Measurements from ENCODE around the gene NTSR1. TPM values are rescaled to one million over a fixed set of nuclear protein-coding genes. Genes with fewer than 3 reads are reported as not detected.

The NTSR1 gene
- total and polyA plus RNA-seq, 4 donors = 0.03 to 0.33 (median 0.08) TPM; not detected in 1

Other genes starting within 250 kb of the NTSR1 start
- 1 to 10 TPM in 1 of 2 donors, under 1 TPM in 1; 0.25 to 6.1 TPM for gene GATA5, start 232.8 kb upstream of the NTSR1 start, total RNA-seq
- gene GATA5, start 232.8 kb upstream of the NTSR1 start, polyA plus RNA-seq = under 1 TPM; 0.31 to 0.36 TPM
- 1 to 10 TPM; 1.7 to 3.5 TPM for gene SLCO4A1, start 66.3 kb upstream of the NTSR1 start, total RNA-seq
- gene SLCO4A1, start 66.3 kb upstream of the NTSR1 start, polyA plus RNA-seq = 1 to 10 TPM; 1.3 to 4.3 TPM
- 1 to 10 TPM; 4.5 to 6.6 TPM for gene MRGBP, start 87.6 kb downstream of the NTSR1 start, total RNA-seq
- 1 to 10 TPM; 5.2 to 6.8 TPM for gene MRGBP, start 87.6 kb downstream of the NTSR1 start, polyA plus RNA-seq
- 10 to 100 TPM; 22.8 to 59.4 TPM for gene OGFR, start 96.0 kb downstream of the NTSR1 start, total RNA-seq
- 10 to 100 TPM in 1 of 2 donors, 1 to 10 TPM in 1; 5.9 to 35.9 TPM for gene OGFR, start 96.0 kb downstream of the NTSR1 start, polyA plus RNA-seq
- gene COL9A3, start 108.2 kb downstream of the NTSR1 start, total RNA-seq = under 1 TPM; 0.92 to 0.98 TPM
- gene COL9A3, start 108.2 kb downstream of the NTSR1 start, polyA plus RNA-seq = 1 to 10 TPM; 1.2 to 2.0 TPM
- 1 to 10 TPM; 2.0 to 3.8 TPM for gene TCFL5, start 153.0 kb downstream of the NTSR1 start, total RNA-seq
- gene TCFL5, start 153.0 kb downstream of the NTSR1 start, polyA plus RNA-seq = 1 to 10 TPM in 1 of 2 donors, under 1 TPM in 1; 0.79 to 2.4 TPM
- 10 to 100 TPM; 24.0 to 43.1 TPM for gene DIDO1, start 217.7 kb downstream of the NTSR1 start, total RNA-seq
- gene DIDO1, start 217.7 kb downstream of the NTSR1 start, polyA plus RNA-seq = 10 to 100 TPM; 10.1 to 10.8 TPM
- gene GID8, start 229.3 kb downstream of the NTSR1 start, total RNA-seq = 10 to 100 TPM; 17.9 to 23.6 TPM
- 10 to 100 TPM; 10.2 to 11.4 TPM for gene GID8, start 229.3 kb downstream of the NTSR1 start, polyA plus RNA-seq
- 10 to 100 TPM; 16.0 to 73.1 TPM for gene SLC17A9, start 243.9 kb downstream of the NTSR1 start, total RNA-seq
- gene SLC17A9, start 243.9 kb downstream of the NTSR1 start, polyA plus RNA-seq = 100 to 1,000 TPM in 1 of 2 donors, 10 to 100 TPM in 1; 56.0 to 138 TPM